Thoracic aorta (tissue), 2 donors: ENCODE results near the gene CDKN2D. TPM values are rescaled to one million over a fixed set of nuclear protein-coding genes. Genes with fewer than 3 reads are reported as not detected.
"Not testable (repeated sequence)": the region's sequence is repeated elsewhere in the genome, so short reads cannot be mapped to it uniquely, and the experiment has no call there.

Experiments used
- ATAC-seq: fragments of 150-250 bp; one replicate; pipeline ENCODE4 v1.8.0; 2017; ENCODE audit warnings: low read depth; ENCODE audit not compliant: insufficient number of reproducible peaks, low FRiP score
- DNase-seq: peaks from one replicate; pipeline ENCODE4 v3.0.0-alpha.2; 2020; ENCODE audit warnings: low spot score
- H3K27ac ChIP-seq, 2 donors: fragments of 200-600 bp; sonication (generic); 1 replicate in 1 of 2; 2 replicates in 1 of 2; pipeline ENCODE4 v1.5.1; 2016; ENCODE audit warnings: mild to moderate bottlenecking in 2 of 2, moderate library complexity in 2 of 2
- H3K27me3 ChIP-seq: fragments of 200-600 bp; sonication (generic); replicated peaks from 2 replicates; pipeline ENCODE4 v1.6.0; 2016; ENCODE audit warnings: mild to moderate bottlenecking; ENCODE audit not compliant: insufficient read depth
- H3K36me3 ChIP-seq: fragments of 200-600 bp; sonication (generic); one replicate; pipeline ENCODE4 v1.5.1; 2016
- H3K4me1 ChIP-seq, 2 donors: fragments of 200-600 bp; sonication (generic); 1 replicate in 1 of 2; 2 replicates in 1 of 2; pipeline versions ENCODE4 v1.5.1 to v1.6.0; 2016; ENCODE audit warnings: low read depth in 2 of 2, mild to moderate bottlenecking in 1 of 2; ENCODE audit not compliant: control insufficient read depth in 1 of 2
- H3K4me3 ChIP-seq: fragments of 200-600 bp; sonication (generic); 2 replicates; pipeline ENCODE4 v1.5.1; 2016; ENCODE audit warnings: mild to moderate bottlenecking
- H3K9me3 ChIP-seq: fragments of 200-600 bp; sonication (generic); 2 replicates; pipeline ENCODE4 v1.5.1; 2016
- CTCF ChIP-seq: fragments of 200-600 bp; sonication (generic); IDR thresholded peaks from one replicate; pipeline ENCODE4 v1.5.1; 2019; ENCODE audit warnings: antibody characterized with exemption
- total RNA-seq, 2 donors: library from RNA; depleted of rRNA; stranded (reverse); fragments of >200 nt; gene quantifications; one replicate each; pipeline versions ENCODE4 v1.1.0 to v1.2.3, GENCODE V29; 2016

The CDKN2D gene
- total RNA-seq, 2 donors from 2014 or later, result 16.2 to 21.0 TPM

- DNase-seq (no peak), ATAC-seq (no peak)
- Histone ChIP-seq H3K4me1 (peaks cover 0 to 6% of the 10 kb centered on the region in 2 donors), H3K27ac (no peak overlapping the region), H3K4me3 (no peak overlapping the region), H3K36me3 (no peaks in the 10 kb centered on the region), H3K9me3 (no peaks in the 10 kb centered on the region), H3K27me3 (no peaks in the 10 kb centered on the region)
- no peak for TF ChIP-seq CTCF
Observed at GRCh38 chr19:10537668-10538067, 31.1 kb downstream of the CDKN2D start.

- DNase-seq (no peak), ATAC-seq (no peak)
- TF ChIP-seq CTCF, result no peak
- no peaks in the 10 kb centered on the region for H3K27me3 ChIP-seq
- no peaks in the 10 kb centered on the region for H3K36me3 ChIP-seq
- H3K4me1 ChIP-seq, result peaks cover 0 to 6% of the 10 kb centered on the region in 2 donors
- no peaks in the 10 kb centered on the region for H3K9me3 ChIP-seq
- H3K4me3 ChIP-seq, result no peak overlapping the region
- no peak overlapping the region for H3K27ac ChIP-seq
Observed at GRCh38 chr19:10535613-10536012, 33.2 kb downstream of the CDKN2D start.

GRCh38 chr19:10533646-10534386, 35.0 kb downstream of the CDKN2D start:
- H3K36me3 ChIP-seq, result no peaks in the 10 kb centered on the region
- DNase-seq, result no peak
- H3K4me3 ChIP-seq, result no peak overlapping the region
- peaks cover 0 to 6% of the 10 kb centered on the region in 2 donors for H3K4me1 ChIP-seq
- H3K27me3 ChIP-seq, result no peaks in the 10 kb centered on the region
- TF ChIP-seq CTCF, result no peak
- no peaks in the 10 kb centered on the region for H3K9me3 ChIP-seq
- peak; percentile 55 for ATAC-seq
- peak overlapping the region in 1 of 2 donors; percentile 60 for H3K27ac ChIP-seq

GRCh38 chr19:10532457-10532856, 36.3 kb downstream of the CDKN2D start:
- Histone ChIP-seq H3K9me3 (no peaks in the 10 kb centered on the region), H3K4me1 (peaks cover 0 to 6% of the 10 kb centered on the region in 2 donors), H3K27ac (no peak overlapping the region), H3K36me3 (no peaks in the 10 kb centered on the region), H3K4me3 (no peak overlapping the region), H3K27me3 (no peaks in the 10 kb centered on the region)
- ATAC-seq (no peak), DNase-seq (no peak)
- TF ChIP-seq CTCF, result no peak

GRCh38 chr19:10526887-10527286, 41.9 kb downstream of the CDKN2D start:
- H3K9me3 ChIP-seq, H3K4me1 ChIP-seq, H3K4me3 ChIP-seq, ATAC-seq, H3K36me3 ChIP-seq, H3K27ac ChIP-seq, DNase-seq, H3K27me3 ChIP-seq: not testable (repeated sequence)

- no peaks in the 10 kb centered on the region for H3K36me3 ChIP-seq
- no peak overlapping the region for H3K4me3 ChIP-seq
- ATAC-seq (no peak), DNase-seq (no peak)
- H3K27me3 ChIP-seq, result no peaks in the 10 kb centered on the region
- no peaks in the 10 kb centered on the region for H3K9me3 ChIP-seq
- no peak overlapping the region for H3K27ac ChIP-seq
- TF ChIP-seq CTCF, result no peak
- no peaks in the 10 kb centered on the region for H3K4me1 ChIP-seq
Observed at GRCh38 chr19:10525636-10526035, 43.1 kb downstream of the CDKN2D start.
